DMS79 (cell line): Measurements from ENCODE around the gene RBBP8.
"Not testable (repeated sequence)": the region's sequence is repeated elsewhere in the genome, so short reads cannot be mapped to it uniquely, and the experiment has no call there.

Source experiments
- DNase-seq: peaks from one replicate; lab custom pipeline; 2025; lab: John Stamatoyannopoulos, UW

The RBBP8 gene

GRCh38 chr18:22933206-22933965 lies at the start of gene RBBP8:
TSS of gene RBBP8 (plus strand) at chr18:22933328. CDS start at chr18:22936852, 3,524 bp downstream.
- peak; percentile 76 for DNase-seq

- no peak for DNase-seq
These were observed 49.3 kb upstream of the RBBP8 start for GRCh38 chr18:22883827-22884226.

- DNase-seq, result not testable (repeated sequence)
These were observed 47.4 kb upstream of the RBBP8 start for GRCh38 chr18:22885694-22886093.

GRCh38 chr18:22899421-22899820 lies 33.7 kb upstream of the RBBP8 start:
- no peak for DNase-seq

- peak; percentile 90 for DNase-seq
These were observed 32.4 kb upstream of the RBBP8 start for GRCh38 chr18:22900558-22901238.

- no peak for DNase-seq
These were observed 31.0 kb upstream of the RBBP8 start for GRCh38 chr18:22902093-22902492.

- DNase-seq, result not testable (repeated sequence)
These were observed 29.9 kb upstream of the RBBP8 start for GRCh38 chr18:22903248-22903647.

- no peak for DNase-seq
These were observed 21.0 kb upstream of the RBBP8 start for GRCh38 chr18:22912149-22912548.

- no peak for DNase-seq
These were observed 20.3 kb upstream of the RBBP8 start for GRCh38 chr18:22912835-22913234.

- DNase-seq, result peak; percentile 90
These were observed 19.3 kb upstream of the RBBP8 start for GRCh38 chr18:22913861-22914260.

GRCh38 chr18:22914633-22915032 lies 18.5 kb upstream of the RBBP8 start:
- DNase-seq, result no peak

- DNase-seq, result no peak
These were observed 17.8 kb upstream of the RBBP8 start for GRCh38 chr18:22915337-22915736.

GRCh38 chr18:22921772-22922171 lies 11.4 kb upstream of the RBBP8 start:
- no peak for DNase-seq

- no peak for DNase-seq
These were observed 8.5 kb upstream of the RBBP8 start for GRCh38 chr18:22924589-22924988.

- DNase-seq, result no peak
These were observed 6.7 kb upstream of the RBBP8 start for GRCh38 chr18:22926454-22926853.

GRCh38 chr18:22928339-22928738 lies 4.8 kb upstream of the RBBP8 start:
- no peak for DNase-seq

- DNase-seq, result peak; percentile 19
These were observed 2.9 kb upstream of the RBBP8 start for GRCh38 chr18:22930089-22930713.

GRCh38 chr18:22932885-22933205 lies 283 bp upstream of the RBBP8 start:
- no peak for DNase-seq

- DNase-seq, result no peak
These were observed 867 bp downstream of the RBBP8 start for GRCh38 chr18:22933966-22934423.

- no peak for DNase-seq
These were observed 1.7 kb downstream of the RBBP8 start for GRCh38 chr18:22934789-22935188.

- DNase-seq, result no peak
These were observed 2.3 kb downstream of the RBBP8 start for GRCh38 chr18:22935431-22935830.

GRCh38 chr18:22936515-22936914 lies 3.4 kb downstream of the RBBP8 start:
- no peak for DNase-seq

- no peak for DNase-seq
These were observed 6.5 kb downstream of the RBBP8 start for GRCh38 chr18:22939649-22940048.
